Mucosa of gallbladder (tissue), 1 donor: Measurements from ENCODE around the gene APOBEC3B. TPM values are rescaled to one million over a fixed set of nuclear protein-coding genes. Genes with fewer than 3 reads are reported as not detected.
"Not testable (repeated sequence)": the region's sequence is repeated elsewhere in the genome, so short reads cannot be mapped to it uniquely, and the experiment has no call there.

Experiments used
- DNase-seq: peaks from one replicate; pipeline ENCODE4 v3.0.0-alpha.2; 2020; ENCODE audit warnings: low spot score
- total RNA-seq: library from RNA; stranded (reverse); gene quantifications from one replicate; pipeline ENCODE4 v1.2.1, GENCODE V29; 2021
- donor health status: DM: no; HTN: no; CAD: no.

The APOBEC3B gene
- total RNA-seq, 1 donor from 2014 or later: 1.8 TPM

GRCh38 chr22:38997518-38997917, 15.4 kb downstream of the APOBEC3B start:
- no peak for DNase-seq

- peak; percentile 70 for DNase-seq
Measured at GRCh38 chr22:39003165-39003638, 21.1 kb downstream of the APOBEC3B start.

- DNase-seq: no peak
Measured at GRCh38 chr22:39007177-39007576, 25.0 kb downstream of the APOBEC3B start.

GRCh38 chr22:39008271-39008850, 26.2 kb downstream of the APOBEC3B start:
- DNase-seq: not testable (repeated sequence)

- no peak for DNase-seq
Measured at GRCh38 chr22:39010946-39011345, 28.8 kb downstream of the APOBEC3B start.

GRCh38 chr22:39012533-39013511, 30.7 kb downstream of the APOBEC3B start:
- DNase-seq: no peak

GRCh38 chr22:39013561-39013941, 31.4 kb downstream of the APOBEC3B start:
- DNase-seq: not testable (repeated sequence)

GRCh38 chr22:39013942-39014722, 32.0 kb downstream of the APOBEC3B start, which contains the start of gene APOBEC3C:
Gene APOBEC3C (plus strand): TSS chr22:39014257. CDS start chr22:39014363, 106 bp downstream.
- DNase-seq: peak; percentile 82

GRCh38 chr22:39014723-39015121, 32.6 kb downstream of the APOBEC3B start:
- not testable (repeated sequence) for DNase-seq

- DNase-seq: no peak
Measured at GRCh38 chr22:39016592-39016991, 34.4 kb downstream of the APOBEC3B start.

- no peak for DNase-seq
Measured at GRCh38 chr22:39017596-39018365, 35.6 kb downstream of the APOBEC3B start.

- DNase-seq: not testable (repeated sequence)
Measured at GRCh38 chr22:39020021-39020651, 38.0 kb downstream of the APOBEC3B start.

GRCh38 chr22:39021552-39022250, 39.6 kb downstream of the APOBEC3B start:
- no peak for DNase-seq

- no peak for DNase-seq
Measured at GRCh38 chr22:39024519-39025308, 42.6 kb downstream of the APOBEC3B start.

GRCh38 chr22:39026509-39027150, 44.5 kb downstream of the APOBEC3B start:
- no peak for DNase-seq

GRCh38 chr22:39027717-39028116, 45.6 kb downstream of the APOBEC3B start:
- DNase-seq: no peak

GRCh38 chr22:39028281-39028680, 46.1 kb downstream of the APOBEC3B start:
- no peak for DNase-seq

GRCh38 chr22:39029227-39029626, 47.1 kb downstream of the APOBEC3B start:
- DNase-seq: no peak

GRCh38 chr22:39030705-39031104, 48.6 kb downstream of the APOBEC3B start:
- DNase-seq: no peak
